ENCODE data around the gene HDAC3.

The HDAC3 gene

DNA sequence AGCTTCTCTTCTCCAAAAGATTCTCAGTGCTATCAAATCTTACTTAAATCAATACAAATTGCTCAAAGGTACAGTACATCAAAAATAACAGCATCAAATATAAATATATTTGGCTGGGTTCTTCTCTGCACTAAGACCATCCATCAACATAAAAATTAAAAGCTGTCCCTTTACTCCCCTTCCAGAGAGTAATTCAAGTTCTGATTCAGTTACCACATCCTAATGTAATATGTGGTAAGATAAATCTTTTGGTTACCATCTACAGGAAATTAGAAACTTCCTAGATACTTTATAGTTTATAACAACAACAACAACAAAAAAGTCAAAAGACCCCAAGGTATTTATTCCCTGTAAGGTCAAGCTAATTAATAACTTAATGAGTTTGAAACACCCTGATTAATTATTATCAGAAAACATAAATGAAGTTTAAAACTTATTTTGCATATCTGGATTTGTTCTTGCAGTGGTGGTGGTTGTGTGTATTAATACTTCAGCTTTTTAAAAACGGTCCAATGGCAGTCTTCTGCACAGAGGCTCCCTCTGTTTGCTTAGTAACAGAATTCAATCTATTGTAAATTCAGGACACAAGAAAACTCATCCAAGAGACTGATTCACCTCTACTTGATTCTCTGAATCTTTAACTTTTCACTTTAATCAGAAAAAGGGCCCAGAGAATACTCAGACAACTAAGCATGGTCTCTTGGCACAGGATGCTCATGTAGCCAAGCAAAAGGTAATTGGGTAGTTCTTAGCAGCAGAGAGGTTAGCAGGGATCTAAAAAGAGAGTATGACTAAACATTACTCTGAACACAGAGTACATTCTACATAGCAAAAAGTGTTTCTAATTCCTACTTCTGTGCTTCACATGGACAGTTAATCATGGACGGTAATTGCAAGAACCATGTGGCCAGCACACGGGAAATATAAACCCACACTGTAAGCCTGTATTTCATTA lies 38.0 kb downstream of the HDAC3 start:
- DNase-seq, result peak; percentile 17

GRCh38 chr5:141597814-141598213 lies 38.8 kb downstream of the HDAC3 start:
- DNase-seq, result no peak

DNA sequence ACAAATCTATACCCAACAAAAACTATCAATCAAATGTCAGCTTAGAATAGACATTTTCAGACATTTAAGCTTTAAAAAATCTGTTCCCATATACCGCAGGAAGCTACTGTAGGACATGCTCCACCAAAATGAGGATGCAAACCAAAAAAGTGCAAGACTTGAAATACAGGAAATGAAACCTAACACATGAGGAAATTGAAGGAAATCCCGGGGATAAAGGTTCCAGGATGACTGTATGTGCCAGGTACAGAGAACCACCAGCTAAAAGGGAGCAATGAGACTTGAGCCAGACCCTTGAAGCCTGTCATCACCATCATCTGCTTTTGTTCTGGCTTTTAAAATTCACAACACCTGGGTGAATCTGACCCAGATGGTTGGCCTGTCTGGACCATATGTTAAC lies 39.3 kb downstream of the HDAC3 start:
- DNase-seq, result no peak

- DNase-seq, result no peak
These were observed 39.8 kb downstream of the HDAC3 start for GRCh38 chr5:141596867-141597266.

DNA sequence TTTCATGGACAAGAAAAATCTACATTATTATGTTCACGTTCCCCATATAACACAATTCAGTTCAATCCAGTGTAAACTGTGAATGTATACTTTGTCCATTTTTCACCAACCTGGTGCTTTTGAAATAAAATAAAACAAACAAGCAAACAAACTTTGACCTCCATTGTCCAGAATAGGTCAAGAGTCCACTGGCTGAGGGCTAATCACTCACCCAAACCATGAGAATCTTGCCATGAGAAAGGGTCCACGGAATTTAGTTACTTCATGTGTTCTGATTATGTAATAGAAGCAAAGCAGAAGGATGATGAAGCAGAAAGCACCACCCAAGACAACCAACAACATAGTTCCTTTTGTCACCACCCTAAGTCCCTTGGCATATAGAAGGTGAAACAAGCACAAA lies 46.5 kb downstream of the HDAC3 start:
- no peak for DNase-seq

GRCh38 chr5:141586246-141586645 lies 50.4 kb downstream of the HDAC3 start:
- no peak for DNase-seq

GRCh38 chr5:141585594-141585993 lies 51.1 kb downstream of the HDAC3 start:
- DNase-seq, result no peak

DNA sequence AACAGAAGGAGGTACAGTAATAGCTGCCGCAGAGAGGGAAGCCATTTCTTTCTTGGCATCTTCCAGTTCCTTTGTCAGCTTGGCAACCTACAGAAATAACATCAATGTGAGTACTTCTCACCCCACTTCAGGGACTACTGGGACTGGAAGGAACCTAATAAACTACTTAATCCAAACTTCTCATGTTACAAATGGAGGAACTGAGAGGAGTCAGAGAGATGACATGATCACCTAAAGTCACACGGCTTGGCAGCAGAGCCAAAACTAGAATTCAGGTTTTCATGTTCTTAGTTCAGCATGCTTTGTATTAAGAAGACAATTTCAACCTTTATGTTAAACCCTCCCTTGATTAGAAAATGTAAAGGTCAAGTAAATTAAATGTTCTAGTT lies 62.5 kb downstream of the HDAC3 start:
- no peak for DNase-seq

DNA sequence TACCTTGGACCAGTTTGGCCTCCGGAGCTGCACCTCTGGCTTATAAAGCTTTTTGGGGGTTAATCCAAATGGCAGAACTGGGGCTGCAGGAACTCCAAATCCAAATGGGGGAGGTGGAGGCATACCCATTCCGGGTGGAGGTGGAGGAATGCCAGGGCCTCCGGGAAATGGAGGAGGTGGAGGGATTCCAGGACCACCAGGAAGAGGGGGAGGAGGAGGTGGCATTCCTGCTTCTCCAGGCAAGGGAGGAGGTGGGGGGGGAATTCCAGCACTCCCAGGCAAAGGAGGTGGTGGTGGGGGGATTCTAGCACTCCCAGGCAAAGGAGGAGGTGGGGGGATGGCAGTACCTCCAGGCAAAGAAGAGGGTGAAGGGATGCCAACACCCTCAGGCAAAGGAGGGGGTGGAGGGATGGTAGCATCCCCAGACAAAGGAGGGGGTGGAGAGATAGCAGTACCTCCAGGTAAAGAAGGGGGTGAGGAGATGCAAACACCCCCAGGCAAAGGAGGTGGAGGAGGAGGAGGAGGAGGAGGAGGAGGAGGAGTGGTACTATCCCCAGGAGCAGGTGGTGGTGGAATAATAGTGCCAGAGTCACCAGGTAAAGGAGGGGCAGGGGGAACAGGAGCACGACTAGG lies 63.0 kb downstream of the HDAC3 start:
- DNase-seq, result no peak

All from central memory CD4-positive, alpha-beta T cell (primary cell).